ENCODE results near the gene DHRS11.

DHRS11 gene, protein sequence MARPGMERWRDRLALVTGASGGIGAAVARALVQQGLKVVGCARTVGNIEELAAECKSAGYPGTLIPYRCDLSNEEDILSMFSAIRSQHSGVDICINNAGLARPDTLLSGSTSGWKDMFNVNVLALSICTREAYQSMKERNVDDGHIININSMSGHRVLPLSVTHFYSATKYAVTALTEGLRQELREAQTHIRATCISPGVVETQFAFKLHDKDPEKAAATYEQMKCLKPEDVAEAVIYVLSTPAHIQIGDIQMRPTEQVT

DNA sequence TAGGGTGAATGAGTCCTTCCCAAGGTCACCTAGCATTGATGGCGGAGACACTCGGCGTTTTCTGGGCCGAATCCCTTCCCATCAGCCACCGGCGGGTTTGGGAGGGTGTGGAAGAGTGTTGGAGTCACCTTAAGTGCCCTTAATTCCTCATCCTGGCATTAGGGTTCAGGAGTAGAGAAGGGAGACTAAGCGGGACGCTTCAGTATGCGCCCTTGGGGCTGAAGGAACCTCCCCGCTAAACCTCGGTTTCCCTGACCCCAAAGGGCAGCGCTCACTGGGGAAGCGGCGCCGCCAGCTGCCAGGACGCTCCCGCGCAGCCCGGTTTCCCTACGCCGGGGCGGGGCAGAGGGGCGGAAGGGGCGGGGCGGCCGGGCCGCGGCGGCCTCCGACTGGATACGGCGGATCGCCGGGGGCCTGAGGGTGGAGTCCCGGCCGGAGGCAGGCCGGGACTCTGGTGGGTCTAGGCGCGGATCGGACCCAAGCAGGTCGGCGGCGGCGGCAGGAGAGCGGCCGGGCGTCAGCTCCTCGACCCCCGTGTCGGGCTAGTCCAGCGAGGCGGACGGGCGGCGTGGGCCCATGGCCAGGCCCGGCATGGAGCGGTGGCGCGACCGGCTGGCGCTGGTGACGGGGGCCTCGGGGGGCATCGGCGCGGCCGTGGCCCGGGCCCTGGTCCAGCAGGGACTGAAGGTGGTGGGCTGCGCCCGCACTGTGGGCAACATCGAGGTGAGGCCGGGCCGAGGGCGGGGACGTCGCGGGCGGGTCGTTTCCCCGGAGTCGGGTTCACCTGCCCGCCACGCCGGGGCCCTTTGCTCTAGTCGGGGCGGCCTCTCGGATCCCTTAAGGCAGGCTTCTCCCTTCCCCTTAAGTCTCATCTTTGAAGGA lies at the start of gene DHRS11:
DHRS11 (plus strand) TSS at position 446 of the 882 bp plus-strand sequence; CDS start at position 577, 131 bp downstream.
- in situ Hi-C loops (cut with MboI; ENCODE audit: low sequenced_read_pairs): loop anchor here (25.0 kb wide), 1 partner anchor 96 kb away; no protein-coding TSS in a partner anchor

- in situ Hi-C loops (cut with MboI; ENCODE audit: low sequenced_read_pairs): no loop called here
These were observed 48.9 kb upstream of the DHRS11 start for GRCh38 chr17:36542755-36543154.

DNA sequence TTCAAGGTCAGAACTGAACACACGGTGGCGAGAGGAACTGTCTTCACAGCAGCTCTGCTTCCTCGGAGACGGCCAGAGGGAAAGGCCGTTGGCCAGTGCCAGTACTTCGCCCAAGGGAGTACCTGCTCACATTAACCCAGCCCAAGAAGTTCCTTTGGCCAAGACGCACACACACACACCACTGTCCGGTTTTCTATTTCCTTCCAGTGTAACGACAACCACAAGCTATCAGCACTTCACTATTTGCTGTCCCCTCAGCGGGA lies 47.7 kb upstream of the DHRS11 start:
- in situ Hi-C loops (cut with MboI; ENCODE audit: low sequenced_read_pairs): no loop called here

GRCh38 chr17:36544307-36545076 lies 47.2 kb upstream of the DHRS11 start, which contains the start of gene GGNBP2:
TSS of gene GGNBP2 (plus strand) at chr17:36544919. CDS start at chr17:36545725, 806 bp downstream.
- in situ Hi-C loops (cut with MboI; ENCODE audit: low sequenced_read_pairs): no loop called here

GRCh38 chr17:36545077-36545464 lies 46.6 kb upstream of the DHRS11 start:
- in situ Hi-C loops (cut with MboI; ENCODE audit: low sequenced_read_pairs): no loop called here

DNA sequence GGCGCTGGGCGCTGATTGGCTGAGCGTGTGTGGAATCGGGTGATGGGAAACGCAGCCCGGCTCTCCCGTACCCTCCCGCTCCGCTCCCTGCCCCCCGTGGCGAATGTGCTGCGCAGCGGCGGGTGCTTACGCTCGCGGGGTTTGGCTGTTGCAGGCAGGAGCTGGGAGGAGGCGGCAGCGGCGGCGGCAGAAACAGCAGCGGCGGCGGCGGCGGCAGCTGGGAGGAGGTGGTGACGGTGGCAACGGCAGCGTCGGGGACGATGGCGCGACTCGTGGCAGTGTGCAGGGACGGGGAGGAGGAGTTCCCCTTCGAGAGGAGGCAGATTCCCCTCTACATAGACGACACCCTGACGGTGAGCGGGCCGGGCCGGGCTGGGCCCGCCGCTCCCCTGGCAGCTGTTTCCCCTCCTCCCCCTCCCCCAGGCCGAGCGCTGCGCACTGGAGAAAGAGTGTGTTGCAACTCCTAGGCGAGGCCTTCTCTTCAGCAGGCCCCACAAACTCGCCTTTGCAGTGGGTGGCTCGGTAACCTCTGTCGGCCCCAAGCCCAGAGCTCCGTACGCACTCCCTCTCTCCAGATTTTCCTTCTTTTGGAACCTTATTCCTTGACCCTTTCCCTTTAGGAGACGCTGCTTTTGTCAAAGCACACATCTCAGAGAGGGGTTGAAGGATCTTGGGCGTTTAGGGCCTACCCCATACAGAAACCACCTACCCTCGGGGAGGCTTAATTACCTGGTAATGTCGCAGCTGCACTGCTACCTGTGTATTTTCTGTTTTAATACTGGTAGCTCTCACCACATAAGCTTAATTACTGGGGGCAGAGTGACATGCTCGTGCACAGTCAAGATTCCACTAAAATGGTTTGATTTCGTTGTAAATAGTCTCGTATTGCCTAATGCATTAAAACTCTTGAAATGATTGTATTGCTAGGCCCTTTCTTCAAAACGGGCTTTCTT lies 45.9 kb upstream of the DHRS11 start:
- in situ Hi-C loops (cut with MboI; ENCODE audit: low sequenced_read_pairs): no loop called here

DNA sequence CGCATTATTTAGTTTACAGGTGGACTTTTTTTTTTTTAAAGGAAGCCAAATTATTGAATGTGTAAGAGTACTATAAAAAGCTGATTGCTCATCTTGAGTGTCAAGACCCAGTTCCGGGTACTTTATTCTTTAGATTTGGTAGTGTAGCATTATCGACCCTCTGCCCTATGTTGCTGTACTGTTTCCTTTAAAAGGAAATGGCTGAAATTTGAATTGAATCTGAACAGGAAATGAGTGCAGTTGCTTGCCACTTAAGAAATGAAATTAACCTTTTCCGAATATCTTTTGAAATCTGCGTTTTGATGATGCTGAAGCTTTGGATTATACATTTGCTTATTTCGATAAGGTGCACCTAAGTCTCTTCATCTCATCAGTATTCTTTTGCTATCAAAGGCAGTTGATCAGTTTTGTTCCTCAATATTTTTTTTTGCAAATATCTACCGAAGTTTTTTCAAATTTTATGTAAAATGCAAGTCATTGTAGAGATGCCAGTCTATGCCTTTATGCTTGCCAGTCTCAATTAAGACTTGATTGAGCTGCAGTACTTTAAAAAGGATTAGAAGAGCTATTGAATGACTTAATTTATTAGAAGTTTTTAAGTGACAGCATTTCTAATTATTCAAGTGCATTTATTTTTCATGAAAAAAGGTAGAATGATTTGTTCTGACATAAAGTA lies 45.1 kb upstream of the DHRS11 start:
- in situ Hi-C loops (cut with MboI; ENCODE audit: low sequenced_read_pairs): no loop called here

DNA sequence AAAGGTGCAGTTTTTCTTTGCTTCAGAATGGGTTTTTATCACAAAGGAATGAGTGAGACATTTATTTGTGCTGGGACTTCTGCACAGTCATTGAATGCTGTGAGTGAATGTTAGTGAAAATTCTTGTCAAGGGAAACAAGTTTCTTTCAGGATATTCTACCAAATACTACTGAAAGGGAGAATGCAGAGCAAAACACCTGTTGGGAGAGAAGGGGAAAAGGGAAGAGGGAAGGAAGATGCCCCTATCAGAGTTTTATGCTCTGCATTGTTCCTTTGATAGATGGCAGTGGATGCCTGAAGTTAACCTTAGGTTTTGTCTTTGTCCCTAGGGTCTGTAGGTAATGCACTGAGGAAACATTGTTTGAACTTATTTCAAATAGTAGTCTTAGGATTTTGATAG lies 43.9 kb upstream of the DHRS11 start:
- in situ Hi-C loops (cut with MboI; ENCODE audit: low sequenced_read_pairs): no loop called here

GRCh38 chr17:36550491-36551417 lies 40.9 kb upstream of the DHRS11 start:
- in situ Hi-C loops (cut with MboI; ENCODE audit: low sequenced_read_pairs): no loop called here

- in situ Hi-C loops (cut with MboI; ENCODE audit: low sequenced_read_pairs): no loop called here
These were observed 38.2 kb upstream of the DHRS11 start for GRCh38 chr17:36553459-36553858.

GRCh38 chr17:36566081-36566480 lies 25.6 kb upstream of the DHRS11 start:
- in situ Hi-C loops (cut with MboI; ENCODE audit: low sequenced_read_pairs): no loop called here

GRCh38 chr17:36575028-36575427 lies 16.7 kb upstream of the DHRS11 start:
- in situ Hi-C loops (cut with MboI; ENCODE audit: low sequenced_read_pairs): loop anchor here (25.0 kb wide), 1 partner anchor 112 kb away; no protein-coding TSS in a partner anchor

- in situ Hi-C loops (cut with MboI; ENCODE audit: low sequenced_read_pairs): loop anchor here (25.0 kb wide), 1 partner anchor 111 kb away; no protein-coding TSS in a partner anchor
These were observed 14.9 kb upstream of the DHRS11 start for GRCh38 chr17:36576793-36577192.

DNA sequence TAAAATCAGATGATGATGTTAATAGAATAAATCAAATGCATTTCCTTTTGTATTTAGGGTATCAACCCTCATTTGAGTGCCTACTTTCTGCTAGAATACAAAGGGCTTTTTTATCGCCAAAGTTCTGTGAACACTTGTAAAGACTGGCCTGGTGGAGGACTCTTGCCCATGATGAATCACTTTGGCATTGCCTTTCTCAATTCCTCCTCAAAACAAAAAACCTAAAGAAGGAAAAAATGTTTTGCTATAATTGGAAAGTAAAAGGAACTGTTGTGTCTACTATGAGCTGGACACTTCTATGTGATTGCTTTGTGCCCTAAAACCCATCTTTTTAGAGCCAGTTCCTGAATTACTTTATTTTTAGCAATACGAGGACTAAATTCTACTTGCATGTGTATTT lies 13.0 kb upstream of the DHRS11 start:
- in situ Hi-C loops (cut with MboI; ENCODE audit: low sequenced_read_pairs): loop anchor here (25.0 kb wide), 1 partner anchor 109 kb away; no protein-coding TSS in a partner anchor

DNA sequence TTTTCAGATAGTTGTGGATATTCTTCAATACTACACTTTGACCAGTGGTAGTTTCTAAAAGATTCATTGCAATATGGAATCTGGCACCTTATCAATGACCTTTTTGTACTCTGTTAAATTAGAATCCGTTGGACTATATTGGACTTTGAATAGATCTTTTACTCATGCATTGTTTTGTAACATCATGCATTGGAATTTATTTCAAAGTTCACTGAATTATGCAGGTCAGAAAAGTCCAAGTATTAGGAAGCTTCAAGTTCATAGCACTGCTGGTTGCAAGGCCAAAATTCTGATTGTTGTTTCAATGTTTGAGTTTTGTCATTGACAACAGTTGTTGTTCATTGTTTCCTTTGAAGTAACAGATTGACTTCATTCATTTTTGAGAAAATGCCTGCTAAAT lies 7.9 kb upstream of the DHRS11 start:
- in situ Hi-C loops (cut with MboI; ENCODE audit: low sequenced_read_pairs): loop anchor here (25.0 kb wide), 1 partner anchor 104 kb away; no protein-coding TSS in a partner anchor

GRCh38 chr17:36586138-36586537 lies 5.5 kb upstream of the DHRS11 start:
- in situ Hi-C loops (cut with MboI; ENCODE audit: low sequenced_read_pairs): loop anchor here (25.0 kb wide), 1 partner anchor 101 kb away; no protein-coding TSS in a partner anchor

GRCh38 chr17:36590082-36590481 lies 1.6 kb upstream of the DHRS11 start:
- in situ Hi-C loops (cut with MboI; ENCODE audit: low sequenced_read_pairs): loop anchor here (25.0 kb wide), 1 partner anchor 97 kb away; no protein-coding TSS in a partner anchor

GRCh38 chr17:36592316-36592715 lies 637 bp downstream of the DHRS11 start:
- in situ Hi-C loops (cut with MboI; ENCODE audit: low sequenced_read_pairs): loop anchor here (25.0 kb wide), 1 partner anchor 95 kb away; no protein-coding TSS in a partner anchor
